Measurements from ENCODE around the gene BRF1.

GRCh38 chr14:105307052-105307727, 6.4 kb upstream of the BRF1 start:
- no peak for TF ChIP-seq CTCF (IDR thresholded peaks at IDR 0.05)
- no peak for TF ChIP-seq POLR2A (IDR thresholded peaks at IDR 0.05)

All from esophagus squamous epithelium (tissue), 4 donors.